ENCODE data around the gene POLR2H. TPM values are rescaled to one million over a fixed set of nuclear protein-coding genes. Genes with fewer than 3 reads are reported as not detected.

POLR2H gene
- total and polyA plus RNA-seq, 2 donors from 2014 or later, result 82.0 to 157 TPM

- FAIRE-seq, result no peak
- Histone ChIP-seq H3K4me3 (ENCODE audit: low read length in 3 of 3) (peak overlapping the region; percentile 24 to 32 (median 25)), H3K27me3 (ENCODE audit: control insufficient read depth, insufficient read depth, low read length) (peaks cover 4% of the 10 kb centered on the region), H3K36me3 (ENCODE audit: control insufficient read depth in 2 of 3, insufficient read depth in 3 of 3, low read length in 3 of 3) (no peaks in the 10 kb centered on the region), H3K9ac (ENCODE audit: low read length in 3 of 3) (peak overlapping the region in 1 of 3 donors; percentile 51), H3K9me3 (ENCODE audit: control insufficient read depth in 2 of 3, insufficient read depth in 1 of 3, low read length in 3 of 3) (no peaks in the 10 kb centered on the region), H3K27ac (ENCODE audit: low read depth in 2 of 2, low read length in 2 of 2) (peak overlapping the region; percentile 80 to 86), H3K4me1 (ENCODE audit: control insufficient read depth in 2 of 3, insufficient read depth in 2 of 3, low read depth in 1 of 3, low read length in 3 of 3) (peaks cover 2 to 24% (median 4%) of the 10 kb centered on the region in 3 donors)
- DNase-seq, result peak in 2 of 5 donors; percentile 42 to 75
- no peak for TF ChIP-seq CTCF (IDR thresholded peaks at IDR 0.05; ENCODE audit: borderline replicate concordance, extremely low read depth, insufficient read depth)
- intact Hi-C loops (cut with DNase I), result loop anchor here (10.0 kb wide), 1 partner anchor 166 kb away; no protein-coding TSS in a partner anchor
These were observed 17.3 kb downstream of the POLR2H start for GRCh38 chr3:184378651-184379357.

- peaks cover 4% of the 10 kb centered on the region for H3K27me3 ChIP-seq (ENCODE audit: control insufficient read depth, insufficient read depth, low read length)
- peak within 1 kb of the TSS; percentile 31 to 60 (median 49) for H3K4me3 ChIP-seq (ENCODE audit: low read length in 3 of 3)
- H3K9ac ChIP-seq (ENCODE audit: low read length in 3 of 3), result peak within 1 kb of the TSS in 2 of 3 donors; percentile 51 to 55
- H3K36me3 ChIP-seq (ENCODE audit: control insufficient read depth in 2 of 3, insufficient read depth in 3 of 3, low read length in 3 of 3), result no peaks in the 10 kb centered on the region
- intact Hi-C loops (cut with DNase I), result loop anchor here (10.0 kb wide), 1 partner anchor 165 kb away; no protein-coding TSS in a partner anchor
- H3K9me3 ChIP-seq (ENCODE audit: control insufficient read depth in 2 of 3, insufficient read depth in 1 of 3, low read length in 3 of 3), result no peaks in the 10 kb centered on the region
- peaks cover 2 to 24% (median 4%) of the 10 kb centered on the region in 3 donors for H3K4me1 ChIP-seq (ENCODE audit: control insufficient read depth in 2 of 3, insufficient read depth in 2 of 3, low read depth in 1 of 3, low read length in 3 of 3)
- FAIRE-seq (no peak), DNase-seq (peak in 3 of 5 donors; percentile 52 to 87 (median 76))
- H3K27ac ChIP-seq (ENCODE audit: low read depth in 2 of 2, low read length in 2 of 2), result peak within 1 kb of the TSS; percentile 80 to 86
- TF ChIP-seq CTCF (IDR thresholded peaks at IDR 0.05; ENCODE audit: borderline replicate concordance, extremely low read depth, insufficient read depth), result no peak
These were observed 18.1 kb downstream of the POLR2H start, which contains the start of gene CHRD for GRCh38 chr3:184379358-184380184. Gene CHRD (plus strand): TSS chr3:184380054. CDS start chr3:184380319, 265 bp downstream.

GRCh38 chr3:184380185-184380626 lies 18.7 kb downstream of the POLR2H start:
- no peaks in the 10 kb centered on the region for H3K9me3 ChIP-seq (ENCODE audit: control insufficient read depth in 2 of 3, insufficient read depth in 1 of 3, low read length in 3 of 3)
- no peaks in the 10 kb centered on the region for H3K36me3 ChIP-seq (ENCODE audit: control insufficient read depth in 2 of 3, insufficient read depth in 3 of 3, low read length in 3 of 3)
- no peak for FAIRE-seq
- no peak overlapping the region for H3K9ac ChIP-seq (ENCODE audit: low read length in 3 of 3)
- no peak overlapping the region for H3K27ac ChIP-seq (ENCODE audit: low read depth in 2 of 2, low read length in 2 of 2)
- peak overlapping the region in 1 of 3 donors; percentile 49 for H3K4me3 ChIP-seq (ENCODE audit: low read length in 3 of 3)
- H3K27me3 ChIP-seq (ENCODE audit: control insufficient read depth, insufficient read depth, low read length), result peaks cover 4% of the 10 kb centered on the region
- peak; percentile 72 to 93 (median 85) for DNase-seq
- intact Hi-C loops (cut with DNase I), result no loop called here
- H3K4me1 ChIP-seq (ENCODE audit: control insufficient read depth in 2 of 3, insufficient read depth in 2 of 3, low read depth in 1 of 3, low read length in 3 of 3), result peaks cover 2 to 24% (median 4%) of the 10 kb centered on the region in 3 donors
- TF ChIP-seq CTCF (IDR thresholded peaks at IDR 0.05; ENCODE audit: borderline replicate concordance, extremely low read depth, insufficient read depth), result no peak

All from kidney (tissue), 14 donors.